Dermis blood vessel endothelial cell (primary cell): ENCODE results near the gene COL4A2. TPM values are rescaled to one million over a fixed set of nuclear protein-coding genes. Genes with fewer than 3 reads are reported as not detected.

Source experiments
- DNase-seq: peaks from one replicate; pipeline ENCODE4 v3.0.0; 2010
- total RNA-seq: library from RNA; depleted of rRNA; stranded (reverse); fragments of >200 nt; gene quantifications from 2 replicates; pipeline ENCODE4 v1.2.3, GENCODE V29; 2014

The COL4A2 gene
- 1,112 and 1,320 TPM in 2 replicates for total RNA-seq

DNA sequence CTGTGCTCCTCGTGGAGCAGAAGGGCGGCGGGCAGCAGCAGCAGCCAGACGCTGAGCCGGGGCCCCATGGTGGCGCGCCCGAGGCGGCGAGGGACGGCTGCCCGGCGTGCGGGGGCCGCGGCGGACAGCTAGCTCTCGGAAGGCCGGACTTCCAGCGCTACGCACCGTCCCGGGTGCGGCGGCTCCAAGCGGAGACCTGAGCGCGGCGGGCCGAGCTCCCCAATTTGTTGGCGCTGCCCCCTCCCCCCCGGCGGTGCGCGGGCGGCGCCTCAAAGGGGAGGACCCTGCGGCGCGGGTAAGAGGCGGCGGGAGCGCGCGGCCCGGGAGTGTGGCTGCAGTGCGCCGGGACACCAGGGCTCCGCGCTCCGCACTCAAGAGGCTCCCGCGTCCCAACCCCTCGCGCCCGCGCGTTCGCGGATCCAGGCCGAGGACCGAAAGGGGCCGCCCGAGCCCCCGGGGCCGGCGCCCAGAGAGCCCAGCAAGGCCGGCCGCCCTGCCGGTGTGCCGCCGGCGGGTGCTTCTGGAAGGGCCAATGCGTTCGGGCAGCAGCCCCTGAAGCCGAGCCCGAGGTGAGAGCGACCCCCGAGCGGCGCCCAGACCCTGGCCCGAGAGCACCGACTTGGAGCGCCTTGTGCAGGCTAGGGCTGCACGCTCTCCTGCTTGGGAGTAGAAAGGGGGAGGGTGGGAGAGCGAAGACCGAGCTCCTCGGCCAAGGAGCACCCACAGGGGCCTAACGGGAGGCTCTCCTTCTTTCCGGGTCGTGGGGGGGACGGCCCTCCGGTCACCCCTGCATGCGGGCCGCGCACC, at the start of gene COL4A2, which contains the start of gene COL4A1:
Gene COL4A2, plus strand, starts transcription at position 325 of the 807 bp plus-strand sequence. CDS start 620 bp downstream, outside the sequence.
Gene COL4A1, minus strand, starts transcription at position 198 of the 807 bp plus-strand sequence. Its CDS starts 130 bp downstream, at position 68.
- DNase-seq, result peak; percentile 86

DNA sequence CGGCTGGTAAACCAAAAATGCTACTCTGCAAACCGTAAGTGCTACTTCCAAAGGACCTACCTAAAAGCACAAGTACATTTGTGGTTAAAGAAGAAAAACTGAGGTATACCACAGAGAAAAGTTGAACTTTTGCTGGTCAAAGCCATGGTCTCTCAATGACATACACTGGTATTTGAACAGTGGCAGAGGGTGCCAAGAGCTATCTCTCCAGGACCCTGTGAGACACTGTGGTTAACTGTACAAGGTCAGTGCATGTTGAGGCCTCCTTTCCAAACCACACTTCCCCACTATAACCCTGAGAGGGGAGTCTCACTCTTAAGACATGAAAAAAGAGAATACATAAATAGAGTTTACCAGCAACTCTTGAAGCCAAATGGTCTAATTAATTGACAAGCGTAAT, 49.7 kb upstream of the COL4A2 start:
- no peak for DNase-seq

DNA sequence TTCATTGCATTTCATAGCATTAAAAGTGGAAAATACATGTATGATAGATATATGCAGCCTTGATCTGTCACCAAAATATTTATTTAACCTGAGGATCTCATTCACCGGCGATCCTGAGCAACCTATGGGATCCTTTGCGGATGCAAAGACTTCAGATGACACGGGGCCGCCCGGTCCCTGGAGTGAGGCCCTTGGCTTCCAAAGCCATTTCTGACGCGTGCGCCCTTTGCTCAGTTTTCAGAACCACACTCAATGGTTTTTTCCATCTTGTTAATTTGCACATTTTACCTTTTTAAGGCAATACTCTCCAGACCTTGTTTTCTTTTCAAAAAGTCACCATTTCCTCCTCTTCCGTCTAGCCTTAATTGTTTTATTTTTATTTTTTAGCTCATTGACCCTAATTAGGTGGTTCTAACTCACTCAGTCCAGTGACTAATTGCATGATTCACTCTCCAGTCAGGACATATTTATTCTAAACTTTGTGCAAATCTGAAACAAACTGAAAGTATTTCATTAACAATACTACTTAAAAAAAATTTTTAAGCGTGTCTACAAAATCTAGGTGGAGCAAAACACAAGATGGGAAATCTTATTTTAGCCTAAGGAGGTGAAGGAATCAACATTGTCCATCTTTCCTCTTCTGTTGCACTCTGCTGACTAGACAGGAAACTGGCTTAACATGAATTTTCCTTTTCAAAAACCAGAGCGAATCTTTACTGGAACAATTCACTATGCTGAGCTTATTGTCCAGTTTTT, 48.0 kb upstream of the COL4A2 start:
- DNase-seq, result peak; percentile 80

DNA sequence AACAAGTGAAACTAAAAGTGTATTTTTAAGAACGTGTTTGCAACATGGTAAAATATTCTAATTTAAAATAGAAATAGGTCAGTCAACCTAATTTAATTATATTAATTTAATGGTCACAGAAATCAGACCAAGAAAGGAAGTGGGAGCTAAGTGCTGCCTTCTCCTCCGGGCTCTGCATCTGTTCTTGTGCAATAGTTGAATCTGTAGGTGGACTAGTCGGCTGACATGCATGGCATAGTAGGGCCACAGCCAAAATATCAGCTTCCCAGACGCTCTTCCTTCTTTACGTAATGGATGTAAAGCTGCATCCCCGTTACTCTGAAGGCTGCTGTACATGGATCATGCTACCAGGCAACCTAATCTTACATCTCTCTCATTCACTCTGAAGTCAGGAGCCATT, 47.4 kb upstream of the COL4A2 start:
- DNase-seq, result peak; percentile 34

DNA sequence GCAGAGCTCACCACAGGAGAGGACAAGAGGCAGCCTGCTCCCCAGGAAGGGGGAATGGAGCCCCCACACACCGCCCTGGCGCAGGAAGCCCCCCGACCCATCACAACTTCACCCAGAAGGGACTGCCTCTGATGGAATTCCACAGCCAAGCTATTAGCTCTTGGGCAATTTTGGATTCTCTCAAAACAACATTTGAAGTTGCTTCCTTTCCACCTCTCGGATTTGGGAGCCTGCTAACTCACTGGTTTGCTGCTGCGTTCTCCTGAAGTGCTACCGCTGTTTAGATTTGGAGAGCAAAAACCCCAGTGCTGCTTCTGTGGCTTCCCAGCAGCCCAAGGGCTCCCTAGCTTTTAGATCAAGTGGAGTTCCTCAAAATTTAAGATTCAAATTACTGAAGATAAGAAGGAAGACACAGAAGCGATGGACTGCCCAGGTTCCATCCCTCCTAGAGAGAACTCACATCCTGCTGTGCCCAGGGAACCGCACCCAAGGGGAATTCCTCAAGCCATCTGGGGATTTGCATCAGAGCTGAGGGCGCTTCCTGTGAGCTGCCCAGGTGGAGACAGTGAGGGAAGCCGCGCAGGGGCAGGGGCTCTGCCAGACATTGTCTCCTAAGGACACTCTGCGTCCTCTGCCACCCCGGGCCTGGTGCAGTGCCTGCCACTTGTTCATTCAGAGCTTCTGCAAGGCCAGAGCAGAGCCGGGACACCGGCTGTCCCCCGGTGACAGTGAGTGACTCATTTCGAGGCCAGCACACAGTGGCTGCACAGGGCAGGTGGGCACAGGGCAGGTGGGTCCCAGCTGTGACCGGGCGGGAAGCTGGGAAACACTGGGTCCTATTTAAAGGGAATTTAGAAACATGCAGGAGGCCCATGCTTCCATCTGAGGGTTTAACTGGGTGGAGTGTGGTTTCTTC, 45.7 kb upstream of the COL4A2 start:
- peak; percentile 53 for DNase-seq

DNA sequence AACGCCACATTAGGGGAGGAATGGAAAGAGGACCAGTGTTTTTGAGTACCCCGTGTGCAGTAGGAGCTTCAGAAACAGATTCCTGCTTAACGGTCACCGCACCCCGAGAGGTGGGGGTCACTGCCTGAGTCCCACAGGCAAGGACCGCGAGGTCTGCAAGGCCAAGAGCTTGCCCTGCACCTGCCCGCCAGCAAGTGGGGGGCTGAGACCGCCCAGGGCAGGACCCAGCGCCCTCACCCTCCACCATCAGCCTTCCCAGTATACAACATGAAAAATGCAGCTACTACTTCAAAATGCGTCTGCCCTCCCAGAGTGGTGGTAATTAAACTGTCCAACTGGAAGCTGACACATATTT, 45.0 kb upstream of the COL4A2 start:
- no peak for DNase-seq

GRCh38 chr13:110262508-110263291, 44.4 kb upstream of the COL4A2 start:
- peak; percentile 84 for DNase-seq

GRCh38 chr13:110263404-110263803, 43.7 kb upstream of the COL4A2 start:
- DNase-seq, result no peak

GRCh38 chr13:110263888-110264287, 43.2 kb upstream of the COL4A2 start:
- no peak for DNase-seq

DNA sequence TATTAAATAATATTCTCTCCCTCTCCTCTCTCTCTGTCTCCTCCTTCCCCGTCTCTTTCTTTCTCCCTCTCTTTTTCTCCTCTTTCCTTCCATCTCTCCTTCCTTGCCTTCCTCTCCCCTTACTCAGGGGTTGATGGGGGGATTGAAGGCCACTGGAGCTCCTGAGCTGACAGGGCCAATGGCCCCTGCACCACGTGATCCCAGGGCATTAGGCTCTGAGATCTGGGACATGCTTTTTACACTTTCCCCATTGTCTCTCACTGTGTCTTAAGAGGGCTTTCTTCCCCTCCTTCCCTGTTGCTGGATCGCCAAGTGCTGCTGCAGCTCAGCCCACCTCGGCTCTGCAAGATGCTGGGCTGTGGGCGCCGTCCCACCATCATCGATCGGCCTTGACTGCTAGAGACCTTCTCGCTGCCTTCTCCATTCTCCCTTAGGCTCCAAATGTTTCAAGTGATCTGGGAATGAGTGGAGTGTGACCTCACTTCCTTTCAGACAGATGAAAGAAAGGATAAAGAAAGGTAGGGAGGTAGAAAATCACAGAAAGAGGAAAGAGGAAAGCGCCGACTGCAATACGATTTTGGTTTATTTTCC, 42.3 kb upstream of the COL4A2 start:
- no peak for DNase-seq

DNA sequence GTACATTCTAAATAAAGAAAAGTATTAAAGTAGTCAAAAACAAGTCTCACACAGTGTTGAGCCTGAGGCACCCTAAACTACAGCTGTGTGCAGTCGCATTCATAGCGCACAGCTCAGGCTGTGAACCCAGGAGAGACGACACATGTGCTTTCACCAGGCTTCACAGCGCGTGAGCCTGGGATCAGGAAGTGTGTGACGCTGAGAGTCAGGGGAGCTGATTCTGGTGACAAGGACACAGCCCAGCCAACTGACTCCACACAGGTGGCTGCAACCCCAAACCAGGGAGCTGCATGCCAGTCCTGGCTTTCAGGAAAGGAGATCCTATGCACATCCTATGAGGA, 41.8 kb upstream of the COL4A2 start:
- no peak for DNase-seq

DNA sequence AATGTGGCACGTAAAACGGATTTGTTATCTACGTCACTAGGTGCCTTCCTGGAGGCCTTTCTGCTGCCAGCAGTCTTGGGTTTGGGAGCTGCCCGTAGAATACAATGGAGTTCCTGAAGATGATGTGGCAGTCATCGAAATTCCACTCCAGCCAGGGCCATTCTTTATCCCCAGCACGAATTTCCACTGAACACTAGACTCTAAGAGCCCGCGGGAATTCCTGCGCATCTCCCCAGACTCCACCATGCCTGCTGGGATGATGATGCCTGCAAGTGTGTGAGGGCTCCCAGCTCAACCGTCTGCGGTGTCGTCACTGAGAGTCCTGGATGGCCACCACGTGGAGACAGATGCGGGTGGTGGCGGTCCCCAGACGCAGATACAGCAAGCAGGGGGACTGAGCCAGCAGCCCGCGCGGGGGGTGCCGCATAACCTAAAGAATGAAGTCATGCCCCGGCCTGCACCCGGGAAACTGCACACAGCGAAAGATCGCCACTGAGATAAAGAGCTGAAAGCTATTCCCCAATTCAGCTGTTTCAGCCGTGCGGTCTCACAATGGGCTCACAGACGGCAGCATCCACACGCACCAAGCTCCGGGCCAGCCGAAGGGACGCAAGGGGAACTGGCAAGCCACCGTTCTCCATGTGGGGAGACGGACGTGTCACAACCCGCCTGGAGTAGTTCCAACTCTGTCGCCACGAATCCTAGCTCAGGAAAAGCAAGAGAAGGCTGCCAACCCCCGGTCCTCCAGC, 41.2 kb upstream of the COL4A2 start:
- peak; percentile 90 for DNase-seq

- DNase-seq, result no peak
Observed at GRCh38 chr13:110266431-110266809, 40.7 kb upstream of the COL4A2 start.

DNA sequence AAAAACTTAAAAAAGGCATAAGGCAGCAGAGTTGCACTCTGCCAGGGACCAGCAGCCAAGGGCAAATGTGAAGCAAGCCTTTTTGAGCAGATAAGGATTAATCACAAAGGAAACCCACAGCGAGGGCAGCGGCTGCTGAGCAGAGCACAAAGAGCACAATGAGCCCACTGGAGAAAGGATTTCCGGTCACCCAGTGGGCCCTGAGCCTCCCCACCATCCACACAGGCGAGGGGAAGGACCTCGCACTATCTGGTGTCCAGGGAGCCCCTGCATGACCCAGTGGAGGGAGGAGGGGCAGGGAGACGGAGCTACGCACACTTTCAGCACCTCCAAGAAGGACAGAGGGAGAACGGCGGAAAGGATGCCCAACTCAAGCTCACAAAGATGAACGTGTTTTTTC, 40.1 kb upstream of the COL4A2 start:
- DNase-seq, result peak; percentile 75

GRCh38 chr13:110268061-110268460, 39.0 kb upstream of the COL4A2 start:
- DNase-seq, result no peak

- DNase-seq, result no peak
Observed at GRCh38 chr13:110268576-110269185, 38.4 kb upstream of the COL4A2 start.

DNA sequence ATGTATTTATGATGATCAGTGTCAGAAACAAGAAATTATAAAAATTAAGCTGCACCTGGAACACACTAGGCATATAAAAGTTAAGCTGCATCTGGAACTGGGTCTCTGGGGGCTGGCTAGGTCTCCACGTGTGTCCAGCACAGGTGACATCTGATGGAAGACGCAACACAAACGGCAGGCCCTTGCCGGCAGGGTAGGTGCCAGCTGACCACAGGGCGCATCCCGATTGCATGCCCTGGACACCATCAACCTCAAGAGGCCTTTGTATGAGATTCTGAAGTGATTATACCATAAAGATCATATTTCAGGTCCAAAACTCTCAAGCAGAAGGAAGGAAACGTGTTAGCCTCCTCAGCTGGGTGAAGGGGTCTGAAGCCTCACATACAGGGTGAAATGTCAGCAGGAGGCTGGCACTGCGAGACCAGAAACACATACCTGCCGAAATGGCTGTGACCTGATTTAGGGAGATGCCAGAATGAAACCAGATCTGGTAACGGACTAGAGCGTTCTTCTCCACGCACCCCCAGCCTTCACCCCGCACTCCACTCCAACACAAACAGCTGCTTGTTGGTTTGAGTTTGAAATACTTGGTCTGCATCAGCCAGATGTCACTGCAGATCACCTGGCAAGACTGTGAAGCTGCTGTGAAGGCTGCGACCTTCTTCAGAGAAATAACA, 37.4 kb upstream of the COL4A2 start:
- DNase-seq, result no peak

- no peak for DNase-seq
Observed at GRCh38 chr13:110270507-110270906, 36.6 kb upstream of the COL4A2 start.

DNA sequence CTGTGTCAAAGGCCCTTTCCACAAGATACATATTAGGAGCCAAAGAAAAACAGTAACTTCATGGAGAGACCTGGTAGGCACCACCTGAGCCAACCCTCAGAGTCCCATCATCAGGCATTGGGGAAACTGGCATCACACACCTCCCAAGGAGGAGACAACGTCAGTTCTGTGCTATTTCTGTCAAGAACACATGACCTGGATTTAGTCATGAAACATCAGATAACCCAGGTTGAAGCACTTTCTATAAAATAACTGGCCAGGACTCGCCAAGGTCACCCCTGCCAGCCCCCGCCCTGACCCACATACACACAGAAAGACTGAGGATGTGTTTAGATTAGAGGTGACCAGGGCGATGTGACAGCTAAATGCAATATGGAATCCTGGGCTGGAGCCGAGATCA, 35.8 kb upstream of the COL4A2 start:
- DNase-seq, result no peak

DNA sequence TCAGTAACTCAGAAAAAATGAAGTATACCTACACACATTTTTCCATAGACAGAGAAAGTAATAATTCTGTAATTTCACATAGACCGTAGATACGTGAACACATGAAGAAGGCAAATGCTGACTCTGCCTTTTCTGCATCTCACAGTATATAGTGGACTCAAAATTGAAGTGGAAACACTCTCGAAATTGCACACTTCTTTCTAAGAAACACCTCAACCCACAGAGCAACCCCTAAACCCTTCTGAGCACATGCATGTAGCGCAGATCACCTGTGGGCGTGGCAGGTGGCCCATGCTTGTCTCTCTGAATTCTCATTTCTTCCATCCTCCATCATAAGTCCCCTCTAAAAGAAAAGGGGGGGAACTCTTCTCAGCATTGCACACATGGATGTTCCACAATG, 34.9 kb upstream of the COL4A2 start:
- DNase-seq, result no peak
